HUES6 (cell line): ENCODE measurements around the gene CARM1.
"Not testable (repeated sequence)": the region's sequence is repeated elsewhere in the genome, so short reads cannot be mapped to it uniquely, and the experiment has no call there.

Experiments
- H3K27ac ChIP-seq: 2 replicates; pipeline ENCODE4 v1.7.0; 2013; ENCODE audit warnings: low read depth, mild to moderate bottlenecking, low read length, inconsistent platforms
- H3K27me3 ChIP-seq: 2 replicates; pipeline ENCODE4 v1.6.1; 2013; ENCODE audit warnings: low read length; ENCODE audit not compliant: control insufficient read depth, insufficient read depth
- H3K36me3 ChIP-seq: 2 replicates; pipeline ENCODE4 v1.6.1; 2013; ENCODE audit warnings: low read length; ENCODE audit not compliant: control insufficient read depth, insufficient read depth
- H3K4me1 ChIP-seq: 2 replicates; pipeline ENCODE4 v1.6.1; 2013; ENCODE audit warnings: low read length; ENCODE audit not compliant: control insufficient read depth, insufficient read depth
- H3K4me3 ChIP-seq: 2 replicates; pipeline ENCODE4 v1.5.1; 2013; ENCODE audit warnings: low read depth, low read length
- H3K9ac ChIP-seq: one replicate; pipeline ENCODE4 v1.6.1; 2013; ENCODE audit warnings: mild to moderate bottlenecking, low read length
- H3K9me3 ChIP-seq: 2 replicates; pipeline ENCODE4 v1.6.1; 2013; ENCODE audit warnings: low read depth, low read length; ENCODE audit not compliant: control insufficient read depth, insufficient read depth

Gene CARM1

GRCh38 chr19:10835089-10835753, 36.1 kb upstream of the CARM1 start:
- H3K36me3 ChIP-seq = peaks cover 31% of the 10 kb centered on the region
- H3K9ac ChIP-seq = peak overlapping the region; percentile 58
- peaks cover 7% of the 10 kb centered on the region; the same call in 1 of the 2 replicates for H3K9me3 ChIP-seq
- no peaks in the 10 kb centered on the region for H3K27me3 ChIP-seq
- no peaks in the 10 kb centered on the region for H3K4me1 ChIP-seq
- peak overlapping the region; percentile 10; the same call in 1 of the 2 replicates for H3K27ac ChIP-seq
- H3K4me3 ChIP-seq = peak overlapping the region; percentile 71

GRCh38 chr19:10835754-10836478, 35.4 kb upstream of the CARM1 start, which contains the start of gene TMED1:
Gene TMED1 (minus strand): TSS chr19:10836212. CDS start chr19:10836191, 21 bp downstream.
- peaks cover 26% of the 10 kb centered on the region for H3K36me3 ChIP-seq
- peak within 1 kb of the TSS; percentile 99 for H3K27ac ChIP-seq
- H3K4me3 ChIP-seq = peak within 1 kb of the TSS; percentile 80
- peak within 1 kb of the TSS; percentile 91 for H3K9ac ChIP-seq
- H3K4me1 ChIP-seq = no peaks in the 10 kb centered on the region
- H3K9me3 ChIP-seq = peaks cover 7% of the 10 kb centered on the region; the same call in 1 of the 2 replicates
- no peaks in the 10 kb centered on the region for H3K27me3 ChIP-seq

- no peaks in the 10 kb centered on the region for H3K4me1 ChIP-seq
- H3K9me3 ChIP-seq = peaks cover 7% of the 10 kb centered on the region; the same call in 1 of the 2 replicates
- H3K27me3 ChIP-seq = no peaks in the 10 kb centered on the region
- H3K4me3 ChIP-seq = peak overlapping the region; percentile 80
- H3K36me3 ChIP-seq = peaks cover 23% of the 10 kb centered on the region
- H3K27ac ChIP-seq = peak overlapping the region; percentile 99
- peak overlapping the region; percentile 91 for H3K9ac ChIP-seq
Observed at GRCh38 chr19:10836479-10837330, 34.6 kb upstream of the CARM1 start.

- not testable (repeated sequence) for H3K9me3 ChIP-seq, H3K9ac ChIP-seq, H3K27ac ChIP-seq, H3K4me1 ChIP-seq, H3K27me3 ChIP-seq, H3K4me3 ChIP-seq
- peaks cover 15% of the 10 kb centered on the region for H3K36me3 ChIP-seq
Observed at GRCh38 chr19:10837649-10838048, 33.7 kb upstream of the CARM1 start.

GRCh38 chr19:10838377-10838776, 33.0 kb upstream of the CARM1 start:
- Histone ChIP-seq H3K4me1 (no peaks in the 10 kb centered on the region), H3K4me3 (no peak overlapping the region), H3K36me3 (peaks cover 8% of the 10 kb centered on the region), H3K9ac (no peak overlapping the region), H3K9me3 (peaks cover 7% of the 10 kb centered on the region; the same call in 1 of the 2 replicates), H3K27ac (no peak overlapping the region), H3K27me3 (no peaks in the 10 kb centered on the region)

GRCh38 chr19:10839114-10840050, 32.0 kb upstream of the CARM1 start:
- H3K4me3 ChIP-seq = no peak overlapping the region
- no peaks in the 10 kb centered on the region for H3K36me3 ChIP-seq
- H3K27me3 ChIP-seq = no peaks in the 10 kb centered on the region
- no peak overlapping the region for H3K9ac ChIP-seq
- H3K9me3 ChIP-seq = peaks cover 7% of the 10 kb centered on the region; the same call in 1 of the 2 replicates
- no peak overlapping the region for H3K27ac ChIP-seq
- no peaks in the 10 kb centered on the region for H3K4me1 ChIP-seq

GRCh38 chr19:10842788-10843187, 28.6 kb upstream of the CARM1 start:
- no peaks in the 10 kb centered on the region for H3K36me3 ChIP-seq
- H3K9ac ChIP-seq = no peak overlapping the region
- H3K9me3 ChIP-seq = peaks cover 4% of the 10 kb centered on the region; the same call in 1 of the 2 replicates
- no peak overlapping the region for H3K4me3 ChIP-seq
- no peaks in the 10 kb centered on the region for H3K27me3 ChIP-seq
- no peak overlapping the region for H3K27ac ChIP-seq
- no peaks in the 10 kb centered on the region for H3K4me1 ChIP-seq

GRCh38 chr19:10846500-10847202, 24.7 kb upstream of the CARM1 start:
- Histone ChIP-seq H3K9ac (no peak overlapping the region), H3K27ac (no peak overlapping the region), H3K4me3 (no peak overlapping the region), H3K9me3 (peaks cover 4% of the 10 kb centered on the region; the same call in 1 of the 2 replicates), H3K27me3 (no peaks in the 10 kb centered on the region), H3K36me3 (no peaks in the 10 kb centered on the region), H3K4me1 (no peaks in the 10 kb centered on the region)

- Histone ChIP-seq H3K9ac (no peak within 1 kb of the TSS), H3K9me3 (peaks cover 4% of the 10 kb centered on the region; the same call in 1 of the 2 replicates), H3K4me3 (no peak within 1 kb of the TSS), H3K27me3 (no peaks in the 10 kb centered on the region), H3K36me3 (no peaks in the 10 kb centered on the region), H3K4me1 (no peaks in the 10 kb centered on the region), H3K27ac (no peak within 1 kb of the TSS)
Observed at GRCh38 chr19:10848230-10848856, 23.0 kb upstream of the CARM1 start, which contains the start of gene C19orf38. Gene C19orf38 (plus strand): TSS chr19:10848415. CDS start chr19:10848509, 94 bp downstream.
